22Rv1 (cell line): ENCODE data around the gene C11orf21.

Experiments used
- CTCF ChIP-seq: fragments of 450-650 bp; IDR thresholded peaks from 2 replicates; pipeline ENCODE4 v1.5.1; 2017; ENCODE audit warnings: mild to moderate bottlenecking
- ZFX ChIP-seq: fragments of 450-650 bp; IDR thresholded peaks from 2 replicates; pipeline ENCODE4 v1.6.1; 2017; ENCODE audit warnings: antibody characterized with exemption, borderline replicate concordance

- TF ChIP-seq CTCF = no peak
- TF ChIP-seq ZFX = no peak
Measured at GRCh38 chr11:2325123-2325522, 23.4 kb upstream of the C11orf21 start.
